ENCODE results near the gene PAX1.

PAX1 gene

DNA sequence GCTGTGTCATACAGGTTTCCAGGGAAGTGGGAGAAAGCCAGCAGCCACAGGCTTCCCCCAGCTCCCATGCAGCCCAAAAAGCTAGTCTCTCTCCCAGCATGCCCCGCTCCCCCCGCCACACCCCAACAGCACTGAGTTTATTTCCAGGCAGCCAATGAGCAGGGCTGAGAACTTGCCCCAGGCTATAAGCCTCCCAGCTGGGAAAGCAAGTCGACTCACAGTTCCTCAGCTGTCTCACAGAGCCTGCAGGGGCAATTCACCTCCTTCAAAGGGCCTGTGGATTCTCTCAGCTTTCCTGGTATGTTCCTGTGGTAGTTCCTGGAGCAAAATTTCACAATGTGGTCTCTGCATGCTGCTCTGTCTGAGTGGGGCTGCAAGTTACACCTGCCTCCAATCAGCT lies 34.2 kb downstream of the PAX1 start:
- no peak for DNase-seq (ENCODE audit: low read depth in 2 of 2)

- DNase-seq (ENCODE audit: low read depth in 2 of 2), result no peak
These were observed 35.8 kb downstream of the PAX1 start for GRCh38 chr20:21741266-21741665.

- no peak for DNase-seq (ENCODE audit: low read depth in 2 of 2)
These were observed 57.2 kb downstream of the PAX1 start for GRCh38 chr20:21762646-21763045.

DNA sequence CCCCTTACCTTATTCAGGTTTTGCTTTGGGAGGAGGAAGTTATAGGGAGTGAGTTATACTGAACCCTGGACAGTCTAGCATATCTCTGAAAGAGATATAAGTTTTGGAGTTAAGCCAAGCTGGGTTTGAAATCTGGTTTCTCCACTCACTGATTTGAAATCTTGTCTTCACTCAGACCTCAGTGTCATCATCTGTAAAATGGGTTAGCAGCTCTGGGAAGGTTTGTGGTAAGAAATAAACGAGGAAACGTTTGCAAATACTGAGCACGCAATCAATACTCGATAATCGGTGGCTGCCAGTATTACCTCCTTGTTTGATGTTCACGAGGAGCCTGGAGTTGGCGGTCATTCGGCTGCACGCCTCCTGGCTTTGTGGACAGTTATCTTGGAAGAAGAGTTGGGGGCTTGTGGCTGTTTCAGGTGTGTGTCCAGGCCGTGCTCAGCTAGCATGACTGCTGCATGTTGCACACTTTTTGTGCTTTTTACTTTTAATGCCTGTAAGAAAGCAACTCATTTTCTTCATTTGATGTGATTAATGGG lies 61.8 kb downstream of the PAX1 start:
- DNase-seq (ENCODE audit: low read depth in 2 of 2), result no peak

- no peak for DNase-seq (ENCODE audit: low read depth in 2 of 2)
These were observed 62.3 kb downstream of the PAX1 start for GRCh38 chr20:21767739-21768223.

Measured in stimulated activated CD8-positive, alpha-beta memory T cell treated with anti-CD3 and anti-CD28 coated beads, Interleukin-2, amount 100 ng/mL, for 48 hours (primary cell).